OCI-LY7 (cell line): ENCODE data around the gene PTPRT. TPM values are rescaled to one million over a fixed set of nuclear protein-coding genes. Genes with fewer than 3 reads are reported as not detected.

Experiments used
- BruUV-seq: library from RNA; stranded (reverse); fragments of 400-500 nt; replicated peaks from 2 replicates; lab custom pipeline; 2021; lab: Mats Ljungman, UMichigan
- CTCF ChIA-PET: fragments of 300-600 bp; sonication (Branson Sonifier 250); formaldehyde crosslinking; loops from one replicate; lab custom pipeline; 2022; ENCODE audit warnings: antibody characterized with exemption; ENCODE audit not compliant: unreplicated experiment; lab: Charles Lee
- POLR2A ChIA-PET: fragments of 300-600 bp; sonication (Branson Sonifier 250); formaldehyde crosslinking; loops from one replicate; lab custom pipeline; 2022; ENCODE audit warnings: antibody characterized with exemption; lab: Charles Lee
- DNase-seq: peaks from one replicate; pipeline ENCODE4 v3.0.0-alpha.2; 2015; ENCODE audit warnings: low spot score
- H2AFZ ChIP-seq: fragments of 200-600 bp; sonication (generic), shearing (Covaris generic); 2 replicates; pipeline ENCODE4 v1.6.1; 2014; ENCODE audit warnings: mild to moderate bottlenecking, antibody characterized with exemption, low read length, moderate library complexity
- H3K27ac ChIP-seq: fragments of 200-600 bp; sonication (generic); 2 replicates; pipeline ENCODE4 v1.5.1; 2014; ENCODE audit warnings: mixed run types, low read depth, mild to moderate bottlenecking, moderate library complexity, low read length, inconsistent platforms; ENCODE audit not compliant: poor library complexity, severe bottlenecking
- H3K36me3 ChIP-seq: fragments of 200-600 bp; sonication (generic); 2 replicates; pipeline ENCODE4 v1.6.1; 2014; ENCODE audit warnings: mild to moderate bottlenecking, antibody characterized with exemption, low read length, moderate library complexity, mixed read lengths; ENCODE audit not compliant: insufficient read depth
- H3K4me1 ChIP-seq: fragments of 200-600 bp; sonication (generic); 2 replicates; pipeline ENCODE4 v1.5.1; 2014; ENCODE audit warnings: mild to moderate bottlenecking, low read length; ENCODE audit not compliant: insufficient read depth, poor library complexity, severe bottlenecking
- H3K4me2 ChIP-seq: fragments of 200-600 bp; sonication (generic); 2 replicates; pipeline ENCODE4 v1.6.1; 2014; ENCODE audit warnings: mild to moderate bottlenecking, low read length
- H3K4me3 ChIP-seq: fragments of 200-600 bp; sonication (generic); 2 replicates; pipeline ENCODE4 v1.5.1; 2014; ENCODE audit warnings: mild to moderate bottlenecking, low read depth, low read length; ENCODE audit not compliant: poor library complexity, severe bottlenecking
- H3K79me2 ChIP-seq: fragments of 200-600 bp; sonication (generic); 2 replicates; pipeline ENCODE4 v1.6.1; 2016; ENCODE audit warnings: low read depth, mild to moderate bottlenecking, low read length, moderate library complexity, mixed read lengths; ENCODE audit not compliant: insufficient read depth
- H3K9me2 ChIP-seq: fragments of 200-600 bp; sonication (generic); 2 replicates; pipeline ENCODE4 v1.6.1; 2016; ENCODE audit warnings: mild to moderate bottlenecking, low read length, mixed read lengths; ENCODE audit not compliant: insufficient read depth
- H3K9me3 ChIP-seq: fragments of 200-600 bp; sonication (generic); 2 replicates; pipeline ENCODE4 v1.6.1; 2014; ENCODE audit warnings: mild to moderate bottlenecking, mixed run types, low read length, mixed read lengths
- H4K20me1 ChIP-seq: fragments of 200-600 bp; sonication (generic); 2 replicates; pipeline ENCODE4 v1.6.1; 2014; ENCODE audit warnings: mild to moderate bottlenecking, antibody characterized with exemption, low read length, moderate library complexity, mixed read lengths; ENCODE audit not compliant: insufficient read depth
- CTCF ChIP-seq: fragments of 200-600 bp; sonication (generic); conservative IDR thresholded peaks from 2 replicates; pipeline ENCODE4 v1.5.1; 2014; ENCODE audit warnings: mild to moderate bottlenecking, antibody characterized with exemption, low read length, moderate library complexity, mixed read lengths
- EZH2phosphoT487 ChIP-seq: fragments of 200-600 bp; sonication (generic); IDR thresholded peaks from 2 replicates; pipeline ENCODE4 v1.6.1; 2018; ENCODE audit warnings: low read depth, borderline replicate concordance, mild to moderate bottlenecking, mixed run types, antibody characterized with exemption, low read length, moderate library complexity, mixed read lengths
- intact Hi-C: fragments of 100-400 bp; cut with micrococcal nuclease; formaldehyde crosslinking; loops from one replicate; pipeline ENCODE4 v1.10.0; 2022; ENCODE audit not compliant: unreplicated experiment
- total RNA-seq, 2 experiments: library from RNA; depleted of rRNA in 1 of 2; stranded (reverse); fragments of >200 nt in 1 of 2; shearing (Covaris generic) in 1 of 2; gene quantifications; 2 replicates each; pipeline ENCODE4 v1.2.3, GENCODE V29; 2014 to 2022

Gene PTPRT
- total RNA-seq, 2 experiments from 2014 or later = not detected

DNA sequence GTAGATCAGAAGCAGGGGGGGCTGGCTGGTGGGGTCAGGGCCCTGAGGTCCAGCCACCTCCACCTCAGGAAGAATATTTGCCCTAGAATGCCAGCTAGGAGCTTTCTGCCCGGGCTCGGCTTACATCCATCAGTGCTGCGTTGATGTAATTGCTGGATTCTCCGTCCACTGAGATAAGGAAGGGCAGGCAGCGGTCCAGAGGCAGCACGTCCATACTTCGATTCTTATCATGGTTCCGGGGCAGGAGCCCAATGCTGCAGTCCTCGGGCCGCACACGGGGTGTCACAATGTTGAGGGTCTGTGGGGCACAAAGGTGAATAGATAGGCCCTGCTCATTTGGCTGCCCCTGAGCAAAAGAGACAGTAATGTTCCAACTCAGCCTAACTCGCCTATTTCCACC, 1087.7 kb downstream of the PTPRT start:
- Histone ChIP-seq H3K36me3 (no peaks in the 10 kb centered on the region), H3K27ac (no peak overlapping the region), H4K20me1 (no peaks in the 10 kb centered on the region), H3K4me3 (no peak overlapping the region), H3K4me2 (no peak overlapping the region), H3K9me2 (no peaks in the 10 kb centered on the region), H2AFZ (no peak overlapping the region), H3K79me2 (no peaks in the 10 kb centered on the region), H3K4me1 (no peaks in the 10 kb centered on the region), H3K9me3 (no peaks in the 10 kb centered on the region)
- intact Hi-C loops = no loop called here
- no peak for DNase-seq
- CTCF ChIA-PET = no interaction called here
- POLR2A ChIA-PET = no interaction called here
- BruUV-seq = no TSS peak
- TF ChIP-seq CTCF = no peak
- no peak for TF ChIP-seq EZH2phosphoT487

GRCh38 chr20:42100137-42100704, 1089.5 kb downstream of the PTPRT start:
- H4K20me1 ChIP-seq = no peaks in the 10 kb centered on the region
- H3K79me2 ChIP-seq = no peaks in the 10 kb centered on the region
- ChIA-PET CTCF (no interaction called here), POLR2A (no interaction called here)
- H3K9me3 ChIP-seq = no peaks in the 10 kb centered on the region
- H3K4me3 ChIP-seq = no peak overlapping the region
- no peaks in the 10 kb centered on the region for H3K36me3 ChIP-seq
- BruUV-seq = no TSS peak
- no peak overlapping the region for H3K27ac ChIP-seq
- TF ChIP-seq EZH2phosphoT487 (no peak), CTCF (no peak)
- H2AFZ ChIP-seq = no peak overlapping the region
- no peak for DNase-seq
- no peak overlapping the region for H3K4me2 ChIP-seq
- H3K9me2 ChIP-seq = no peaks in the 10 kb centered on the region
- intact Hi-C loops = no loop called here
- no peaks in the 10 kb centered on the region for H3K4me1 ChIP-seq

DNA sequence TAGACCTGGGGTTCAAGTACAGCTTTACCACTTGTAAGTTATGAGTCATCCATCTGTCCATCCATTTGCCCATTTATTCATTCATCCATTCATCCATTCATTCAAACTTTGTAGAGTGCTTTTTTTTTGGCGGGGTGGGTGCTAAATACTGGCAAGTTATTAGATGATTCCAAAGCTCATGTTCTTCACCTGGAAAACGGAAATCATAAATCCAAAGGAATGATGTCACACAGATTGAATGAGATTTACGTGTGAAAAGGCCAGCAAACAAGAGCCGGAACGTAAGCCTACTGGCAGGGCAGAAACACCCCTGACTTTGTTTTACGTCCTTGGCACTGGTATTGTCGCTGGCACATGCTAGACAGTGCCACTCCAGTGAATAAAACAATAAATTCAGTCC, 1090.6 kb downstream of the PTPRT start:
- Histone ChIP-seq H4K20me1 (no peaks in the 10 kb centered on the region), H3K79me2 (no peaks in the 10 kb centered on the region), H3K27ac (no peak overlapping the region), H3K4me1 (no peaks in the 10 kb centered on the region), H3K9me3 (no peaks in the 10 kb centered on the region), H3K36me3 (no peaks in the 10 kb centered on the region), H3K4me3 (no peak overlapping the region), H2AFZ (no peak overlapping the region), H3K4me2 (no peak overlapping the region), H3K9me2 (no peaks in the 10 kb centered on the region)
- ChIA-PET CTCF (no interaction called here), POLR2A (no interaction called here)
- no peak for TF ChIP-seq CTCF
- no peak for TF ChIP-seq EZH2phosphoT487
- intact Hi-C loops = no loop called here
- no peak for DNase-seq
- BruUV-seq = no TSS peak
